SKM-1 (cell line): Measurements from ENCODE around the gene GOLGA6L7.
"Not testable (repeated sequence)": the region's sequence is repeated elsewhere in the genome, so short reads cannot be mapped to it uniquely, and the experiment has no call there.

ENCODE experiments used
- DNase-seq: peaks from one replicate; lab custom pipeline; 2025; ENCODE audit not compliant: unreplicated experiment; lab: John Stamatoyannopoulos, UW

Gene GOLGA6L7

GRCh38 chr15:28847247-28847646, 1.2 kb downstream of the GOLGA6L7 start:
- not testable (repeated sequence) for DNase-seq

GRCh38 chr15:28844147-28844546, 4.3 kb downstream of the GOLGA6L7 start:
- DNase-seq, result not testable (repeated sequence)

- not testable (repeated sequence) for DNase-seq
Observed at GRCh38 chr15:28843520-28843919, 4.9 kb downstream of the GOLGA6L7 start.

- not testable (repeated sequence) for DNase-seq
Observed at GRCh38 chr15:28842210-28842609, 6.2 kb downstream of the GOLGA6L7 start.

GRCh38 chr15:28840285-28840684, 8.2 kb downstream of the GOLGA6L7 start:
- DNase-seq, result not testable (repeated sequence)

- not testable (repeated sequence) for DNase-seq
Observed at GRCh38 chr15:28834957-28835585, 13.4 kb downstream of the GOLGA6L7 start.

GRCh38 chr15:28831897-28832587, 16.4 kb downstream of the GOLGA6L7 start:
- not testable (repeated sequence) for DNase-seq

GRCh38 chr15:28821420-28821819, 27.0 kb downstream of the GOLGA6L7 start:
- DNase-seq, result not testable (repeated sequence)

- not testable (repeated sequence) for DNase-seq
Observed at GRCh38 chr15:28819930-28820295, 28.5 kb downstream of the GOLGA6L7 start.

GRCh38 chr15:28819019-28819929, 29.2 kb downstream of the GOLGA6L7 start:
- not testable (repeated sequence) for DNase-seq

GRCh38 chr15:28818168-28818567, 30.3 kb downstream of the GOLGA6L7 start:
- DNase-seq, result not testable (repeated sequence)

GRCh38 chr15:28814059-28814458, 34.4 kb downstream of the GOLGA6L7 start:
- not testable (repeated sequence) for DNase-seq

GRCh38 chr15:28813392-28813791, 35.1 kb downstream of the GOLGA6L7 start:
- DNase-seq, result not testable (repeated sequence)

GRCh38 chr15:28811852-28812550, 36.4 kb downstream of the GOLGA6L7 start:
- not testable (repeated sequence) for DNase-seq

GRCh38 chr15:28810444-28810843, 38.0 kb downstream of the GOLGA6L7 start:
- DNase-seq, result not testable (repeated sequence)

- DNase-seq, result not testable (repeated sequence)
Observed at GRCh38 chr15:28808136-28808535, 40.3 kb downstream of the GOLGA6L7 start.

GRCh38 chr15:28800366-28800765, 48.1 kb downstream of the GOLGA6L7 start:
- DNase-seq, result not testable (repeated sequence)

GRCh38 chr15:28798234-28798633, 50.2 kb downstream of the GOLGA6L7 start:
- DNase-seq, result not testable (repeated sequence)

GRCh38 chr15:28794231-28794630, 54.2 kb downstream of the GOLGA6L7 start:
- DNase-seq, result not testable (repeated sequence)
